ENCODE data around the gene ATP2B2.

The ATP2B2 gene

DNA sequence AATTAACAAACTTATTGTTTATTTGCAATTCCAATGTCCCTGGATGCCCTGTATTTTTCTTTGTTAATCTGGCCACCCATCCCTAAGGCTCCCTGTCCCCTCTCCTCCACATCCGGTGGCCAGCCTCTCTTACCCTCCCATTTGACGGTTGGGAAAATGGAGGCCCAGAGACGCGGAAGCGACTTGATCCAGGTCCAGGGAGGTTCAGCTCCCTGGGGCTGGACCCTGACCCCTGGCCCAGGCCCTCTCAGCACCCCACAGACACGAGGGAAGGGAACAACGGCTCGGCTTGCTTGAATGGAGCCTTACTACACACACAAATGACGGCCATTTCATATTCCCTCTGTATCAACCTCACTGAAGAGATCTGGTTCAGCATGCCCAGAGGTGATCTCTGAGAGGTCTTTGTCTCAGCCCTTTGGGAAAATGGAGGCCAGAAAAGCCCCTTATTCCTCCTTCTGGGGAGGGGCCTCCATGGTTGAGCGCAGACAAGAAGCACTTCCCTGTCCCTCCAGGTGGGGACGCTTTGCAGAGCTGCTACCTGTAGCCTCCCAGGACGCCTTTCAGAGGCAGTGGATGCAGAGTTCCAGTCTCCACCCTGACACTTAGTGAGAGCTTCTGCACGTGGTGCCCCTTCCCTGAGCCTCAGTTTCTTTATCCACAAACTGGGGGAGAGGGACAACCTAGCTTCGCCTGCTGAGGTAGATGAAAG is 82.1 kb downstream of the ATP2B2 start:
- no peak for FAIRE-seq

GRCh38 chr3:10421996-10422395 is 83.4 kb downstream of the ATP2B2 start:
- FAIRE-seq, result no peak

DNA sequence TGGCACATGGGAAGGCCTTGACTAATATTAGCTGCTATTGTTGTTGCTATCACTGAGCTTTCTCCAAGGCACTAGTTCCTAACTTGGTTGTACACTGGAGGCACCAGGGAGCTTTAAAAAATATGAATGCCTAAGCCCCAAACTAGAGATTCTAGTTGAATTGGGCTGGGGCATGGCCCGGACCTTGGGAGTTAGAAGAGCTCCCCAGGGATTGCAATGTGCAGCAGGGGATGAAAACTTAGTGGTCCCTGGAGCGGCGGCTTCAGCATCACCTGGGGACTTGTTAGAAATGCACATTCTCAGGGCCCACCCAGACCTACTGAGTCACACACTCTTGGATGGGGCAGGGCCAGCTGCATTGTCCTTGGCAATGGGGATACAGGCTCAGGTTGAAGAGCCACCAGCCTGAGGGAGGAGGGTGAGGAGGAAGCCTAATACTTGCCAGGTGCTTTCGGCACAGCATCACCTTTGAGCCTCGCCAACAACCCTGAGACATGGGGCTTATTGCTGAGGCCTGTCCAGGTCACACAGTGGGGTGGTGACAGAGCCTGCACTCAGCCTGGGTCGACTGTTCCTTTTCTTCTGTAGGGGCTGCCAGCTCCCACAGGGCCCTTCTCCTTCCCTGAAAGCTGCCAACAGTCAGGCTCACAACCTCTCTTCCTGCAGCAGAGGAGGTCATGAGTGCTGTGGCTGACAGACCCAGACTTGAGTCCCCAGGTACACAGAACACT is 84.5 kb downstream of the ATP2B2 start:
- FAIRE-seq, result no peak

DNA sequence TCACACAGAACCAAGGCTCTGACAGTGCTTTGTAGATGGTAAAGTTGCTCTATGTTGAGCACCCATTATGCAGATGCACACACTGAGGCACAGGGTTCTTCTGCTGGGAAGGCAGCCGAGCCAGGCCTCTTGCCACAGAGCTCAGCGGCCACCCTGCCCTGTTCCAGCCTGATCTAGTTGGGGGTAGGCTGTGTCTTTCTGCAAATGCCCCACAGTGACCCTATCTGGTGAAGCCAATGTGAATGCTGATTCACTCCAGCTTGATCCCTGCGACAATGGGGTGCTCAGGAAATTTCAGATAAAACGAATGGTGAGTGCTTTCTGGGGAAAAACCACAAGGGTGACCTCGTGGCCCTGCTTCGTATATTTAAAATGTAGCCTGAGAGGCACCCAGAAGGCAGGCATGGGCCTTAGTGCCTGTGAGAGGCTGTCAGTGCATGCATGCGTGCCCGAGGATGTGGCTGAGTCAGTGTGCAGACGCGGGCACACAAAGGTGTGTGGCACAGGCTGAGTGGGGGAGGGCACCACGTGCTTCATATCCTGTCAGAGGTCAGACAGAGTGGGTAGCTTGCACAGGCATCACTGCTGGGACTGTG is 85.7 kb downstream of the ATP2B2 start:
- no peak for FAIRE-seq

DNA sequence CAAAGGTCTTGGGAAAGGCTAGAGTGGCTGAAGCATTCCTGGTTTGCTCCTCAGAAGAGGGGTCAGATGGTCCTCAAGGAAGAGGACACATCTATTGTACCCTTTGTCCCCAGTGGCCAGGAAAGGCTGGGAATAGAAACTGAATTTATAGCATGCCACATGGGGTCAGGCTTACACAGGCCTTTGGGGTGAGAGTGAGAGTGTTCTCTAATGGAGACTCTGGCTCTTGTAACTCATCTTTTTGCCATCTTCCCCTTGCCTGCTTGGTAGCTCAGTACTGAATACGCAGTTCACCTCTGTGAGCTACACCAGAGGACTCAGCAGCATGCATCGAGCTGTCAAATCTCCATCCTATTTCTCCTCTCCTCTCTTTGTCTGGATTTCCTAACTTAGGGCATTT is 87.5 kb downstream of the ATP2B2 start:
- FAIRE-seq, result no peak

GRCh38 chr3:10416730-10417300 is 88.6 kb downstream of the ATP2B2 start:
- FAIRE-seq, result no peak

DNA sequence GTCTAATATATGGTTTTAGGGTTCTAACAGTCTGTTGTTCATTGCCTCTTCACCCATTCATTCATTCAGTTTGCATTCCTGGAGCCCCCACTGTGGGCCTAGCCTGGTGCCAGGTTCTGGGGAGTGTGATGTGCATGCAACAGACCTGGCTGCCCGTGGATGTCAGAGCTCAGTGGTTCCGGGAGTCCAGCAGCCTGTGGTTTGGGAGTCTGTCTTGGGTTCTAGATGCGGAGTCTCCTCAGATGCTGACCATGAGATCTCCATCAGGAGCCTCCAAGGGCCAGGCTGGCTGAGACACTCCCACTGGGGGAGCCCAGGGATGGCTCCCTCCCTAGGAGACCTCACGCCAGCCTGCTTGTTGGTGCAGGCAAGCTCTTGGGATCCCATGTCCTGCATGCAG is 92.3 kb downstream of the ATP2B2 start:
- FAIRE-seq, result no peak

DNA sequence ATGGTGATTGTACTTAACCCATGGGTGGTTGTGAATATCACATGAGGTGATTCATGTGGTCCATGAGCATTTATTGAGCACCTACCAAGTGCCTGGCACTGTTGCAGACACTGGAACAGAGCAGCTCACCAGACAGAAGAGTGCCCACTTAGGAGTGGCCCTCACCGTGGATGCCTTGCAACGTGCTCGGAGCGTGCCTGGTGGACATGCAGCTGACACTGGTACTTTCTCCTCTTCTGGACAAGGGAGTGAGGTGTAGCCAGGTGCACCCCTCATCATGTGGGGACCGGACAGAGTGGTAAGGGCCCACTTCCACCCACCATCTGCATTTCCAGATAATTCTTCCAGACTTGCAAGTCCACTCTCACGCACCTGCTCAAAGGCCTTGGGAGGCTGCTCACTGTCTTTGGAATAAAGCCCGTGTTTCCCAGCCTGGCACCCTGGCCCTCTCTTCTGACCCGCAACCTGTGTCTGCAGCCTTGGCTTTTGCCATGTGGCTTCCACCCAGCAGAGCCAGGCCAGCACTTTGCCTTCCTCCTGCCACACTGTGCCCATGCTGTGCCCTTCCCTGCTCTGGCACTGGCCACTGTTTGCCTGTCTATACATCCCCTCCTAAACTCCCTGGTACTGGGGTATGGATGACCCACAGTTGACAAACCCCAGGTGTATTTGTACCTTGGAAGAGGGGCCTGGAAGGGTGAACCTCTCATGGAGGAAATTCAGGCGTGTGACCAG is 93.6 kb downstream of the ATP2B2 start:
- no peak for FAIRE-seq

GRCh38 chr3:10410383-10411002 is 94.9 kb downstream of the ATP2B2 start:
- no peak for FAIRE-seq

DNA sequence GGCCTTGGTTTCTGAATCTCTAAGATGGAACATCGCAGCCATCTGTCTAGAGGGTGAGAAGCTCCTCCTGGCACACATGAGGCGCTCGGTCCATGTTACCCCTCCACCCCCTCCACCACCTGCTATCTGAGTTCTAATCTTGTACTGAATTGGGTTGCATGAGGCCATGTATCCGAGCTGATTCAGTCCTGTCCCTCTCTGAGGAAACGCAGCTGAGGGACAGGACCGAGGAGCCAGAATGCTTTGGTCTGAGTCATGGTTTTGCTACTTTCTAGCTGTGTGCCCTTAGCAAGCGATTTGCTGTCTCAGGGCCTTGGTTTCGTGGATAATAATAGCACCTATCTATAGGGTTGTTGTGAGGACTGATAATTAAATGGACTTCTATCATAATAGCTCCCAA is 96.7 kb downstream of the ATP2B2 start:
- FAIRE-seq, result no peak

GRCh38 chr3:10407361-10407760 is 98.0 kb downstream of the ATP2B2 start:
- no peak for FAIRE-seq

GRCh38 chr3:10406414-10406813 is 99.0 kb downstream of the ATP2B2 start:
- FAIRE-seq, result no peak

GRCh38 chr3:10405816-10406215 is 99.6 kb downstream of the ATP2B2 start:
- FAIRE-seq, result no peak

- FAIRE-seq, result no peak
Observed at GRCh38 chr3:10404876-10405275, 100.5 kb downstream of the ATP2B2 start.

DNA sequence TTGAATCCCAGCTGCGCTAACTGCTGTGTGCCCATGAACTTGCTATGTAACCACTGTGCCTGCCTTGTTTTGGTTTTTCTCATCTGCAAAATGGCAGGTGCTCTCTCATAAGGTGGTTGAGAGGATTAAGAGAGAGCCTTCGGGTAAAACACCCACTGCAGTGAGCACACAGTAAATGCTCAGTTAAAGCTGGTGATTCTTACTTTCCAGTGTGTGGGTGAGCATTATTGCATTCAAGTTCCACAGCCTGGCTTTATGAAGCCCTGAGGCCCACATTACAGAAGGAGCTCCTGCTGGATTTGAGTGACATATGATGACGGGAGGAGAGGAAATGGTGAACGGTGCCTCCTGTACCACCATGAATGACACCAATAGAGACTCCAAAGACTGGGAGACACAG is 101.0 kb downstream of the ATP2B2 start:
- no peak for FAIRE-seq

GRCh38 chr3:10401990-10402761 is 103.2 kb downstream of the ATP2B2 start:
- FAIRE-seq, result no peak

DNA sequence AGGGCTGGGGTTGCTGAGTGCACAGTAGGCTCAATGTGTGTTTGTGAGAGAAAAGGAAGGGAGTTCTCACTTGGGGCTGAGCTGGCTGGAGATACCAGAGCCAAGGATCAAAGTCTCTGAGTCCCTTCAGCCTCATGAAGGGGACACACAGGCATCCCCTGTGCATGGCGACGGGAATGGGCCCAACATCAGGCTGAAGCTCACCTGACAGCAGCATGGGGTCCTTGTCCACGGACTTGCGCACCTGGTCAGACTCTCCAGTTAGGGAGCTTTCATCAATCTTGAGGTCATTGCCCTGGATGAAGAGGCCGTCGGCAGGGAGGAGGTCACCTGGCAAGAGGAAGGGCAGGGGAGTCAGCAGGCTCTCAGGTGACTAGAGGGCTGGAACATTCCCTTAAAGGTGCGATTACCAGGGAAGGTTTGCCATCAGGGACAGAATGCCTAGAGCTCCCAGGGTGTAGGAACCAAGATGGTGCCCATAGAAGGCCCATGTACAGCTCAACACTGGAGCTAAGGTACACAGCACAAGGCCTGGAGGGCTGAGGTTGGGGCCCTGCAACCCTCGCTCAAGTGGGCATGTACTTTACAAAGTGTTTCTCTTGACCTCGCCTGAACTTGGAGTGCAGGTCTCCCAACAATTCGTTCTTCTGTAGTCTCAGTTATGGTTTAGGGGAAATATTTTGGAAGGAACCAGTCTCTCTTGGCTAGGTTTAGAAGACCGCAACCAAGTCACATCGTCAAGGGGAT is 104.5 kb downstream of the ATP2B2 start:
- FAIRE-seq, result no peak

- FAIRE-seq, result no peak
Observed at GRCh38 chr3:10400050-10400748, 105.2 kb downstream of the ATP2B2 start.

- FAIRE-seq, result no peak
Observed at GRCh38 chr3:10399634-10400033, 105.8 kb downstream of the ATP2B2 start.

DNA sequence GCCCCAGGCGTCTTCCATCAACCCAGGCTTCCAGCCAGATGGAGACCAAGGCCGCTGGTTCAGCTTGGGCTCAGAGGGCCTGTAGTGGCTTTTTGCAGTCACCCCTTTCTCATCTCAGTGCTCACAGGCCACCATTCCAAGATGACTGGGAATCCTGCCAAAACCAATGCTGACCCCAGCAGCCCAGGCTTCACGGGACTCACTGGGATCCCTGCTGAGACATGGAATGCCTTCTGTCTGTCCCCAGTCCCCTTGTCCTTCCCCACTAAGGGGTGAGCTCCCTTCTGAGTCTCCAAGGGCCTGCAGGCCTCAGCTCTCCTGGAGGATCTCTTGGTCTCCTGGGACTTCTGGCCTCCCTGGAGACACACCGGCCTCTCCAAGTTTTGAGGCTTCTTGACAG is 107.0 kb downstream of the ATP2B2 start:
- FAIRE-seq, result no peak

GRCh38 chr3:10397879-10398278 is 107.5 kb downstream of the ATP2B2 start:
- FAIRE-seq, result no peak
